C1 segment of cervical spinal cord (tissue), 14 donors: Measurements from ENCODE around the gene GPC3.

Source experiments
- DNase-seq, 14 donors: peaks; one replicate each; lab custom pipeline; 2025; lab: John Stamatoyannopoulos, UW

The GPC3 gene

DNA sequence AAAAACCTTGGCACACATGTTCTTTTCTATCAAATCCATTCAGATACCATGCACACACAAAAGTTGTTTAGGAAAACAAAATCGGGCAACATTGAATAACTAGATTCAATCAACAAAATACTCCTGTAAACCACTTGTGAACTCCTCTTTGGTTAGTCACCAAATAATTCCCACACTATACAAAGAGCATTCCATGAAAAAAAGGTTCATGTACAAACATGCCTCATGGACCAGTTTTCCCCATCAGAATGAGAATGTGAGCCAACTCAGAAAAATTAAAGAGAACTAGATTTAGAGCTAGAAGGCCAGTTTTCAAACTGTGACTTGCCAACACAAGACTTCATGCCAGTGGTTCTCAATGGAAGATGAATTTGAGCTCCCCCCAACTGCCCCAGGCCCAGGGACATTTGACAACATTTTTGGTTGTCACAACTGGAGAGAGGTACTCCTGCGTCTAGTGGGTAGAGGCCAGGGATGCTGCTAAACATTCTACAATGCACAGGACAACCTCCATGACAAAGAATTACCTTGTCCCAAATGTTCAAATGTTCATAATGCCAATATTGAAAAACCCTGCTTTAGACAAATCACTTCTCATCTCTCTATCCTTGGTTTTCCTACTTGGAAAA lies 55.4 kb downstream of the GPC3 start:
- no peak for DNase-seq

DNA sequence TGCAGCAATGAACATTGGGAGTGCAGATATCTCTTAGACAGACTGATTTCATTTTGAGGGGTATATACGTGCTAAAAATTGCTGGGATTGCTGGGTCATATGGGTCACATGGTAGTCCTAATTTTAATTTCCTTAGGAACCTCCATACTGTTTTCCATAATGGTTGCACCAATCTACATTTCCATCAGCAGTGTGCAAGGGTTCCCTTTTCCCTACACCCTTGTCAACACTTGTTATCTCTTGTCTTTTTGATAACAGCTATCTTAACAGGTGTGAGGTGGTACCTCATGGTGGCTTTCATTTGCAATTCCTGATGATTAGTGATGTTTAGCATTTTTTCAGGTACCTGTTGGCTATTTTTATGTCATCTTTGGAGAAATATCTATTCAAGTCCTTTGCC lies 57.0 kb downstream of the GPC3 start:
- DNase-seq = no peak

GRCh38 chrX:133926809-133927208 lies 58.6 kb downstream of the GPC3 start:
- no peak for DNase-seq

DNA sequence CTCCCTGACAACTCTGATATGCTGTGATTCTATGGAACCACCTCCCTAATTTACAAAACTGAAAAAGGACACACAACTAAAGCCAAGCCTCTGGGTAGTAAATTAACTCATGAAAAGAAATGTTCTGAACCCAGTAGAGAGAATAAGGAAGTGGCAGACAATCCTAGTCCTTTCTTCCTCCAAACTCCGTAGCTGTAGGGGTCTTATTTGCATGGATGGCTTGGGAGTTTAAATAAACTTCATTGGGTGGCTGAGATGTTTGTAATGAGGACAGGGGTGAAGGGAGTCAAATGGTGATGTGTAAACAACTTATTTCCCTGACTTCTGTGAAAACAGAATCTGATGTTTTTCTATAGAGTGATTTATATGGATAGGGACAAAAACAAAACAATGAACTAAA lies 59.3 kb downstream of the GPC3 start:
- DNase-seq = no peak

GRCh38 chrX:133924548-133924947 lies 60.8 kb downstream of the GPC3 start:
- no peak for DNase-seq

DNA sequence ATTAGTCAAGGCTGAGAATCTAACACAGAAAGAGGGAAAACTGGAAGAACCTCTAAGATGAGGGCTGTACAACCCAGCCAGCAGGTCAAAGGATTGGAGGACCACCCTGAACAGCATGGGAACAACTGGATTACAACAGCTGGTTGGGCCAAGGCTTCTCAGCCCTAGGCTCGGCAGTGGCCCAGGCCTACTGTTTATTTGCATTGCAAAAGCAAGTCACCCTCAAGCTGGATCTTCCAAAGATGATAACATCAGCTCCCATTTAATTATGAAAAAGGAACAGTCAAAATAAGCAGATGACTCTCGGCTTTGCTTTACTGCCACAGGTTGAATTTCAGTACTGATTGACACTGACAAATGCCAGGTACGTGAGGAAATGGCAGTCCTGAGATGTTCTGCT lies 61.8 kb downstream of the GPC3 start:
- DNase-seq = no peak

- DNase-seq = no peak
Observed at GRCh38 chrX:133923113-133923512, 62.3 kb downstream of the GPC3 start.

- DNase-seq = no peak
Observed at GRCh38 chrX:133922390-133922771, 63.0 kb downstream of the GPC3 start.

DNA sequence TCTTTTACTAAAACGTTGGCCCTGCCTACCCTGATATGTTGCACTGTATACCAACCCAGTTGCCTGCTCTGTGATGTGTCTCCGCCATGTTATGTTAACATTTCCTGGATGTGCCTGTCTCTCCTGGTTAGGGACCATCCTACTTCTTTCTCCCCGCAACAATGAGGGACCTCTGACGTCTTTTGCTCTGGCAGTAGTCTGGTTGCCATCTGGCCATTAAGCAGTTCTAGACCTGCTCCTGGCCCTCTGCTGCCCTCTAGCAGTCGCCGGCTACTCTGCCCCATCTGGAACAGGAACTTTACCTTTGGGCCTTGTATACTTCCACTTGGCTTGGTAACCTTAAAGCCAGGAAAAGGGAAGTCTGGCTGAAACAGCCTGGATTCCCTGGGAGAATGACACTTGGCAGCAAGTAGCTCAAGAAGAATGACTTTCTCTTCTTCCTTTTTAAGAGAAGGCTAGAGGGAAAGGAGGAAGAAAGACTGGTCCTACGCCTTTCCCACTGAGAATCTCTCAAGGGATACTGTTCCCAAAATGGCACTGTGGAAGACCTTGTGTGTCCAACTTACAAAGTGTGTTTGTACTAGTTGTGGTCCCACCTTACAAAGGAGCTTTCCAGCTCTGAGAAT lies 63.5 kb downstream of the GPC3 start:
- peak in 2 of 14 donors; percentile 0 to 1 for DNase-seq

DNA sequence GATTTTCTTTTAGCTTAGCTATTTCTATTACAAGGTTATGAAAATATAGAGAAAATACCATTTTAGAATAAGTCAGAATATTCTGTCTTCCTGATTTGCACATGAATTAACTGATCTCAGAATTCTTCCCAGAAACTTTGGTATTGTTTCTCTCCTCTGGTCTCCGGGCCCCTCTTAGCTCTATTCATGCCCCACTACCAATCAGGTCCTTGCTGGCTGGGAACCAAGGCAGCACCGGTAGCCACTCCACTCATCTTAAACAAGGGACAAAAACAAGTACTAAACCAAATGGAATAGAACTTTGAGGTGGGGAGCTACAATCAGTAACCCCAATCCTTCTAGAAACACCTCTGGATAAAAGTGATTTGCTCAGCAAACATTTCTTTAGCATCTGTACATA lies 64.3 kb downstream of the GPC3 start:
- DNase-seq = no peak

GRCh38 chrX:133918361-133918771 lies 67.0 kb downstream of the GPC3 start:
- no peak for DNase-seq

DNA sequence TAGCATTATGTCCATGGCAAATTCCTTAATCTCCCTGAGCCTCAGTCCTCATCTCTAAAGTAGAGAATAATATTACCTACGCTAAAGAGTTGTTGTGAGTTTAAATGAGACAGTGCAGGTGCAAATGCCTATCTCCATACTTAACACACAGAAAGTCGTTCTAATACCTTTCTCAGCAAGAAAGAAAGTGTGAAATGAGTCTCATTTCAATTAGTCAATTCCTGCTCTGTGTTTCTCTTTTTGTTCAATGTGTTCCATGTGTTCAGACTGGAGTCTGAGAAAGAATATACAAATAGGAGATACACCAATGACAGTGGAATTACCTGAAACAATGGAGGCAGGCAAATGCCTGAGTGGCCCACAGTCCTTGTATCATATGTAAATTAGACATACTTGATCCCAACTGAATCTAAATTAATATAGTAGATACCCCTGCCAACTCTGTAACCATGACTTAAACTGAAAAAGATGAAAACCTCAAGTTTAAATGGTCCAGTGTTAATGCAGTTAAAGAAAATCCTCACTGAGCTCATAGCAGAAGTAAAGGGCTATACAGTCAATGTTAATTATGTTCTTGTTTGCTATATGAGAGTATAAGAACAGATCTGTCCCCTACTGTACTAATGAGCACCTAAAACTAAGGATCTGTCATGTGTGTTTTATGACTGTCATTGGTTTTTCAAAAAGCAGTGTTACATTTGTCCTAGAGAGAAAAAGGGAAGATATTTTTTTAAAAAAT lies 68.2 kb downstream of the GPC3 start:
- no peak for DNase-seq

DNA sequence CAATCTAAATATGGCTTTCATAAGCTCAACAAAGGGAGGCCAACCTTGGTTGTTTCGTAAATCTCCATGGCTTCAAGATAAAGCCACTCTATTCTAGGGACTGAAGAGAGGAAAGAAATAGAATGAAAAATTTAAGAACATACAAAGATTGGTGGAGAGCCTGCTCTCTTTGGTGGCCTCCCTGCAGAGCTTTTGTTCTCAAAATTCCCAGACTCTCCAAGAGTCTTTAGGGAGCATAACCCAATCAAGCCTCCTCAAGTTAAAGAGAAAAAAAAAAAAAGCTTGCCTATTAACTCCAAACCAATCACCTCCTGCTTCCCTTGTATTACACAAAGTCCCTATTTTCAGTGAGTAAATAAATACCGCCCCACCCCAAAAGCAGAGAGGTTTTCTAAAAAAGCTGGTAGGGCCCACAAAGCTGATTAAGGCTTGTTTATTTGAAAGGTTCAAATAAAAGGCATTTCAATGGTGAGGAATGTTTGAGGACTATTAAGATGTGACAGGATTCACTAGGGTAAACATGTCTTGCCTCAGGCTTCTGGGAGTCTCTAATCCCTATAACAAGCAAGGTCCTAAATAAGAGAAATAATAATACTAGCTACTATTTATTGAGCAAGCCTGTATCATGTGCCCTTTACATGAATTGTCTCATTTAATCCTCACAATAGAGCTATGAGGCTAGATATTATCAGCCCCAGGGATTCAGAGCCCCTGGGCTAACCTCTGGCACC lies 71.6 kb downstream of the GPC3 start:
- DNase-seq = no peak

DNA sequence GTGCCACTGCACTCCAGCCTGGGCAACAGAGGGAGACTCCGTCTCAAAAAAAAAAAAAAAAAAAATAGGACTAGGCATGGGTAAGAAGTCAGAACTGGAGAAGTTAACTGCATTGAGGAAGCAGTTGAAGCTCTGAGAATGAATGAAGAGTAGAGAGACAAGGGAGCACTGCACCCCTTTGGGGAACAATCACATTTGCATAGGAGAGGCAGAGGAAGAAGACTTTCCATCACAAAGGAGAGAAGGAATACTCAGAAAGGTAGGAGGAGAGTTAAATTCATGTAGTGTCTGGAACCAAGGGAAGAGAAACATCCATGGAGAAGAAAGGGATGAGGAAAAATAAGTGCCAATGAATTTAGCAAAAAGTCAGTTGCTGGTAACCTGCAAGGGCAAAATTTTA lies 72.4 kb downstream of the GPC3 start:
- DNase-seq = no peak

GRCh38 chrX:133911825-133912495 lies 73.4 kb downstream of the GPC3 start:
- DNase-seq = no peak

DNA sequence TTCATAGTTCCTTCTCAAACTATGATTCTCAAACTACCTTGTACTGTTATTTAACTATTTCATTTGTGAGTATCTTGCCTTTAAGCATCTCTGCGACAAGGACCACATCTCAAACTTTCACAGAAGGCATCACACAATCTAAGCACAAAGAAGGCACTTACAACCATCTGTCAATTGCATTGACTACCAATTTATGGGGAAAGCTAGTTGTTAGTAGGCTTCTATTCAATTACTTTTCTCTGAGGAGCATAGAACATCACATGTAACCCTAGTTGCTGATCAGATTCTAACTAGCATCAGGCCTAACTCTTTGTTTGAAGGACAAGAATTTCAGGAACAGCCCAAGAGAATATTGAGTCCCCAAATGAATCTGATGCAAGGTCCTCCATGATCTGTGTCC lies 74.9 kb downstream of the GPC3 start:
- DNase-seq = no peak

- DNase-seq = no peak
Observed at GRCh38 chrX:133909888-133910287, 75.5 kb downstream of the GPC3 start.

DNA sequence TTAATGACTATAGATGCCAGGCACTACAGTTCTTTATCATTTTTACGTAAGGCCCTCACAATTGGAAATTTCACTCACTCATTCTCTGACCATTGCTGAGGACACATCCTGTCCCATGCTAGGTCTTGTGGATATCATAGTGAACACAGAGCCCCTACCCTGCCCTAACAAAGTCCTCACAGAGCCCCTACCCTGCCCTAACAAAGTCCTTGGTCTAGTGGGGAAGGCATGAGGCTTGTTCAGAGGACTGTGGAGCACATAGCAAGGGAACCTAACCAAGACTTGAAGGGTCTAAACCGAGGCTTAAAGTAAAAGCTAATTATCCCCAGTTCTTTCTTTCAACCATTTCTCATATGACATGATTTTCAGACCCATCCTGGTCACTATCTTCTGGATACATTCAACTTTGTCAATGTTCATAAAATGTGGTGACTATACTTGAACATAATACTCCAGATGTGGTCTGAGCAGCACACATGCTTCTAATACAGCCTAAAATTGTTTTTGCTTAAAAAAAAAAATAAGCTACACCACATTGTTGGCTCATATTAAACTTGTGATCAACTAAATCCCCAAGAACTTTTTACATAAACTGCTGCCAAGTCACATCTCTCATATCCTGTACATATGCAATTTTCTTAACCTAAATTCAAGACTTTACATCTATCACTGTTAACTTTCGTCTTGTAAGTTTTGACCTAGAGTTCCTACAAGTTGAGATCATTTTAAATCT lies 77.0 kb downstream of the GPC3 start:
- DNase-seq = no peak

GRCh38 chrX:133907606-133908005 lies 77.8 kb downstream of the GPC3 start:
- no peak for DNase-seq

DNA sequence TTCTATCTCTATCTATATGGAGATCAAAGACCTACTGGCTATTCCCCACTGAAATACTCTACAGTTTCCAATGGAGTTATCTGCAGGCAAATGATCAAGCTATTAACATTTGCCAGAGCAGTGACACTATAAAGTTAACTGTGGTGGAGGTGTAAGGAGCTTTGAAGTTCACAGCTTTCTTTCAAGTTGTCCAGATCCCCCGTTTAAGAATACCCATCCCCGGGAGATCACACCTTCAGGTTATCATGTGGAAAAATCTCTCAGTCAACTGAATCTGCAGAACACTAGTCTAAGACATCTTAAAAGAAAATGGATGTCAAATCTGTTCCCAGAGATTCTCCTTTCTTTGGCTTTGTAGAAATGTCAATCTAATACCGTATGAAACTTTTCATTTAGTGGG lies 80.1 kb downstream of the GPC3 start:
- no peak for DNase-seq

DNA sequence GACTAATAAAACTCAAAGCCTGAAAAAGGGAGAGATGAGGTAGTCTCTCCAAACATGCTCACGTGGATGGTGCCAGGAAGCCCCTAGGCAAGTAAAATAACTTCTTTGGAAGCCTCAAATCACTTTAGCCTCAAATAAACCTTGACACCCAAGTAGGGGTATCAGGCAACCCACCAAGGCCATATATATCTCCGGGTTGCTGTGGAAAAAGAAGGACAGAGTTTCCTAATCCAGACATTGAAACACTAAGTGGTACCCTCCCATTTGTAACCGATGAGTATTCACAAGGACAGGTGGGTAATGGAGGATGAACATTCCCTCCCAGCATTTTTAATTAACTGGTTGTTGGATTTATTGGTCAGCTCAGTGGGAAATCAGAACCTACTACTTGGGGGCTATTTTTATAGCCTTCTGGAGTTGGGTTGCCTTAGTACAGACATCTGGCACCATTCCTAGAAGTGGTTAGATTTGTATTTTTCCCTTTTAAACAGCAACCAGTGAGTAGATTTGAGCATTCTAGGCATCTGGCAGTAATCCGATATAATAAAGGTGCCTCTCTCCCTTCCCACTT lies 87.7 kb downstream of the GPC3 start:
- DNase-seq = no peak
